ENCODE results near the gene CCDC86.
A peak's percentile ranks its signal among the peaks of the same experiment; 100 is the strongest.

The CCDC86 gene

GRCh38 chr11:60840470-60841430 lies 1.2 kb upstream of the CCDC86 start:
- TF ChIP-seq MYC (IDR thresholded peaks at IDR 0.05; ENCODE audit: low read depth, low read length) (no peak), CTCF (IDR thresholded peaks at IDR 0.05; ENCODE audit: low read depth, low read length) (no peak), POLR2A (IDR thresholded peaks at IDR 0.05; ENCODE audit: extremely low read depth, insufficient read length) (no peak), MAX (IDR thresholded peaks at IDR 0.05; ENCODE audit: low read depth, low read length) (no peak)
- DNase-seq (ENCODE audit: low read depth): no peak
- no peak overlapping the region for H3K4me3 ChIP-seq (ENCODE audit: low read depth, low read length)

GRCh38 chr11:60842668-60843600 lies 1.0 kb downstream of the CCDC86 start:
- TF ChIP-seq MAX (IDR thresholded peaks at IDR 0.05; ENCODE audit: low read depth, low read length): peak; percentile 58; the same call in 1 of the 2 replicates
- no peak for TF ChIP-seq CTCF (IDR thresholded peaks at IDR 0.05; ENCODE audit: low read depth, low read length)
- H3K4me3 ChIP-seq (ENCODE audit: low read depth, low read length): peak overlapping the region; percentile 95
- DNase-seq (ENCODE audit: low read depth): peak; percentile 33

GRCh38 chr11:60844045-60844869 lies 2.3 kb downstream of the CCDC86 start:
- H3K4me3 ChIP-seq (ENCODE audit: low read depth, low read length): peak overlapping the region; percentile 95
- peak; percentile 30 for DNase-seq (ENCODE audit: low read depth)
- TF ChIP-seq MYC (IDR thresholded peaks at IDR 0.05; ENCODE audit: low read depth, low read length) (no peak), CTCF (IDR thresholded peaks at IDR 0.05; ENCODE audit: low read depth, low read length) (no peak), MAX (IDR thresholded peaks at IDR 0.05; ENCODE audit: low read depth, low read length) (no peak), POLR2A (IDR thresholded peaks at IDR 0.05; ENCODE audit: extremely low read depth, insufficient read length) (no peak)

GRCh38 chr11:60844870-60845221 lies 2.9 kb downstream of the CCDC86 start:
- DNase-seq (ENCODE audit: low read depth): no peak
- peak overlapping the region; percentile 95 for H3K4me3 ChIP-seq (ENCODE audit: low read depth, low read length)
- TF ChIP-seq MYC (IDR thresholded peaks at IDR 0.05; ENCODE audit: low read depth, low read length) (no peak), CTCF (IDR thresholded peaks at IDR 0.05; ENCODE audit: low read depth, low read length) (no peak), MAX (IDR thresholded peaks at IDR 0.05; ENCODE audit: low read depth, low read length) (no peak), POLR2A (IDR thresholded peaks at IDR 0.05; ENCODE audit: extremely low read depth, insufficient read length) (no peak)

- no peak for DNase-seq (ENCODE audit: low read depth)
- TF ChIP-seq MYC (IDR thresholded peaks at IDR 0.05; ENCODE audit: low read depth, low read length): no peak
- no peak for TF ChIP-seq POLR2A (IDR thresholded peaks at IDR 0.05; ENCODE audit: extremely low read depth, insufficient read length)
- TF ChIP-seq CTCF (IDR thresholded peaks at IDR 0.05; ENCODE audit: low read depth, low read length): no peak
- H3K4me3 ChIP-seq (ENCODE audit: low read depth, low read length): peak overlapping the region; percentile 95
Measured at GRCh38 chr11:60845338-60845737, 3.4 kb downstream of the CCDC86 start.
